ENCODE results near the gene DCAF11.

DNA sequence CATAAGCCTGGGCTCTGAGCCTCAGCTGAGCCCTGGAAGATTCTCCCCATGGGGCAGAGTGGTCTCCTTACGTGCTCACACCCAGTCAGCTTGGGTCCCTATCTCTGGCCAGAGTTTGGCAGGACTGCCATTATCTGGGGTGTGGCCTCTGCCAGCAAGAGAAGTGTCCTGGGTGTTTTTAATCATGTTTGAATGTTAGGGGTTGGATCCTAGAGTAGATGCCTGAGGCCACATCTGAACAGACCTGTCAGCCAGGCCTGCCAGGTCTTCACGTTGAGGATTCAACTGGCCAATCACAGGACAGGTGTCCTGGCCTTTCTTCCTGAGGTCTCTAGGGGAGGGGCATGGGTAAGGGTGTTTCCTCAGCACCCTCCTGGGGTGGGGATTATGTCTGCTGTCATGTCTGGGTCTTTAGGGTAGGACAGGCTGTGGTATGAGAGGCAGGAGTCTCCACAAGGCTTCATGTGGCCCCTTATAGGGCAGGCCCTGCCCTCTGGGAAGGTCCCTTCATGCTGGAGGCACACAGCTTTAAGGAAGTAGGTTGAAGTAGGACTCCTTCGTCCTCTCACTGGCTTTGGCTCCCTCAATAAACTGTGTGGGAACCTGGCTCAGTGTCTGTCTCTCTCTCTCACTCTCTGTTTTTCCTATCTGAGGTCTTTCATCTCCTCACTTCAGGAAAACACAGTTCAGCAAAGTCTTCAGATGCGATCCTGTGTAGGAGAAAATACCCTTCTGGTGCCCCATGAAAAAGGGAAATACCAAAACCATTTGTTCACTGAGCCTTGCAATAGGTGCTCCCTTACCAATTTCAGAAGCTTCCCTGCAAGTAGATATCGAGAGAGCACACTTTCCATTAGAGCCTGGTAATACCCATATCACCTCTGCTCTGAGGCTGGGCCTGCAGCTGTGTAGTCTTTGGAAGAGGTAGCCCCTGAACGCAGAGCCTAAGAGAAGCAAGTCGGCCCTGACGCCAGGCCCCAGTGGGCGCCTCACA is 9.1 kb downstream of the DCAF11 start:
- TF ChIP-seq GATA3 (IDR thresholded peaks at IDR 0.05; ENCODE audit: low read depth, low read length) = no peak
- no peak for TF ChIP-seq GATA2 (IDR thresholded peaks at IDR 0.05; ENCODE audit: low read depth, low read length)
